GM18867 (cell line): ENCODE results near the gene LDLRAD4.

ENCODE experiments used
- ATAC-seq: cut with Tn5 transposase; IDR thresholded peaks from one replicate; pipeline ENCODE4 v1.9.1; 2021; ENCODE audit warnings: mild to moderate bottlenecking, moderate library complexity; ENCODE audit not compliant: unreplicated experiment

LDLRAD4 gene

GRCh38 chr18:13420969-13421686 lies 202.6 kb downstream of the LDLRAD4 start:
- no peak for ATAC-seq

- ATAC-seq = no peak
These were observed 204.1 kb downstream of the LDLRAD4 start for GRCh38 chr18:13422541-13423147.

GRCh38 chr18:13423352-13423751 lies 204.8 kb downstream of the LDLRAD4 start:
- no peak for ATAC-seq

- no peak for ATAC-seq
These were observed 205.8 kb downstream of the LDLRAD4 start for GRCh38 chr18:13424363-13424762.

GRCh38 chr18:13425357-13426091 lies 207.0 kb downstream of the LDLRAD4 start:
- ATAC-seq = no peak

GRCh38 chr18:13427354-13427753 lies 208.8 kb downstream of the LDLRAD4 start:
- no peak for ATAC-seq

GRCh38 chr18:13428319-13428718 lies 209.8 kb downstream of the LDLRAD4 start:
- no peak for ATAC-seq

GRCh38 chr18:13429016-13429415 lies 210.5 kb downstream of the LDLRAD4 start:
- ATAC-seq = no peak

- no peak for ATAC-seq
These were observed 211.4 kb downstream of the LDLRAD4 start for GRCh38 chr18:13429884-13430510.

GRCh38 chr18:13430663-13431062 lies 212.1 kb downstream of the LDLRAD4 start:
- no peak for ATAC-seq

GRCh38 chr18:13431886-13432285 lies 213.3 kb downstream of the LDLRAD4 start:
- ATAC-seq = no peak

- ATAC-seq = no peak
These were observed 214.6 kb downstream of the LDLRAD4 start for GRCh38 chr18:13433125-13433524.

- ATAC-seq = no peak
These were observed 215.1 kb downstream of the LDLRAD4 start for GRCh38 chr18:13433685-13434084.

- no peak for ATAC-seq
These were observed 216.3 kb downstream of the LDLRAD4 start for GRCh38 chr18:13434854-13435253.

GRCh38 chr18:13435586-13436333 lies 217.2 kb downstream of the LDLRAD4 start:
- no peak for ATAC-seq

- no peak for ATAC-seq
These were observed 218.0 kb downstream of the LDLRAD4 start for GRCh38 chr18:13436576-13436975.

- no peak for ATAC-seq
These were observed 218.5 kb downstream of the LDLRAD4 start for GRCh38 chr18:13437034-13437433.

GRCh38 chr18:13437796-13438506 lies 219.4 kb downstream of the LDLRAD4 start:
- no peak for ATAC-seq

- ATAC-seq = no peak
These were observed 220.0 kb downstream of the LDLRAD4 start for GRCh38 chr18:13438507-13439056.

- ATAC-seq = no peak
These were observed 220.9 kb downstream of the LDLRAD4 start for GRCh38 chr18:13439461-13439860.
